A549 (cell line): ENCODE data around the gene TBC1D1. TPM values are rescaled to one million over a fixed set of nuclear protein-coding genes. Genes with fewer than 3 reads are reported as not detected.

Experiments used
- ATAC-seq, 2 experiments: fragments of 200-7000 bp in 1 of 2; fragments of >200 bp in 1 of 2; cut with Nextera tagmentation in 1 of 2; cut with Tn5 transposase in 1 of 2; 3 replicates each; pipeline versions ENCODE4 v1.8.0 to v1.9.1; 2018 to 2020; ENCODE audit warnings: mild to moderate bottlenecking in 1 of 2, moderate library complexity in 1 of 2
- CTCF ChIA-PET: fragments of 300-600 bp; sonication (Branson Sonifier 250); formaldehyde crosslinking; extraction: SDS; loops from one replicate; lab custom pipeline; 2021; ENCODE audit warnings: antibody characterized with exemption, inconsistent platforms; lab: Yijun Ruan, JAX
- POLR2A ChIA-PET: fragments of 350-600 bp; formaldehyde crosslinking; extraction: SDS; loops from one replicate; lab custom pipeline; 2021; ENCODE audit warnings: antibody characterized with exemption, inconsistent platforms; lab: Yijun Ruan, JAX
- DNase-seq, 2 experiments: peaks; one replicate each; pipeline versions ENCODE4 v3.0.0 to v3.0.0-alpha.2; 2011 to 2016; ENCODE audit warnings: low read depth in 1 of 2, low spot score in 1 of 2
- FAIRE-seq: peaks from 2 replicates; lab custom pipeline; 2011; peaks lifted over from hg19 to GRCh38; lab: Jason Lieb, UNC
- H3K27ac ChIP-seq, 2 experiments: fragments of >200 bp; sonication (Bioruptor Twin); formaldehyde crosslinking; 3 replicates each; pipeline ENCODE4 v1.5.1; 2016 to 2017
- H3K4me1 ChIP-seq: fragments of >200 bp; sonication (Bioruptor Twin); formaldehyde crosslinking; 3 replicates; pipeline ENCODE4 v1.6.1; 2016
- H3K4me2 ChIP-seq: fragments of >200 bp; sonication (Bioruptor Twin); formaldehyde crosslinking; 3 replicates; pipeline ENCODE4 v1.6.1; 2016
- H3K4me3 ChIP-seq: fragments of >200 bp; sonication (Bioruptor Twin); formaldehyde crosslinking; 3 replicates; pipeline ENCODE4 v1.5.1; 2016
- H3K9me3 ChIP-seq: fragments of >200 bp; sonication (Bioruptor Twin); formaldehyde crosslinking; 3 replicates; pipeline ENCODE4 v1.6.1; 2016
- ATOH8 ChIP-seq: fragments of 250-450 bp; sonication (Bioruptor Pico); IDR thresholded peaks from 2 replicates; pipeline ENCODE4 v1.5.0; 2020; ENCODE audit warnings: low read depth, mild to moderate bottlenecking, moderate library complexity
- CTCF ChIP-seq: fragments of >200 bp; sonication (Bioruptor Twin); formaldehyde crosslinking; IDR thresholded peaks from 3 replicates; pipeline ENCODE4 v1.5.1; 2016
- EHF ChIP-seq: fragments of 250-450 bp; sonication (Bioruptor Pico); IDR thresholded peaks from 2 replicates; pipeline ENCODE4 v1.5.0; 2020; ENCODE audit warnings: mild to moderate bottlenecking
- FOSB ChIP-seq: fragments of 250-450 bp; sonication (Bioruptor Pico); IDR thresholded peaks from 2 replicates; pipeline ENCODE4 v1.5.0; 2020; ENCODE audit warnings: mild to moderate bottlenecking, moderate library complexity
- JUN ChIP-seq, 2 experiments: fragments of >200 bp; sonication (Bioruptor Twin); formaldehyde crosslinking; IDR thresholded peaks; 2 replicates in 1 of 2; 3 replicates in 1 of 2; pipeline ENCODE4 v1.6.1; 2016 to 2017
- KDM5A ChIP-seq: fragments of 200-600 bp; sonication (generic); IDR thresholded peaks from 2 replicates; pipeline ENCODE4 v1.6.1; 2016; ENCODE audit warnings: antibody characterized with exemption, mild to moderate bottlenecking
- NFE2L2 ChIP-seq: fragments of 150-350 bp; conservative IDR thresholded peaks from 2 replicates; pipeline ENCODE4 v1.6.1; 2014; ENCODE audit warnings: low read length
- PBX3 ChIP-seq: IDR thresholded peaks from 2 replicates; pipeline ENCODE4 v1.6.1; 2012
- POLR2A ChIP-seq: IDR thresholded peaks from 2 replicates; pipeline ENCODE4 v1.6.1; 2012; ENCODE audit warnings: mild to moderate bottlenecking, low read length
- REST ChIP-seq: fragments of 200-600 bp; sonication (generic); IDR thresholded peaks from 2 replicates; pipeline ENCODE4 v1.6.1; 2016; ENCODE audit warnings: antibody characterized with exemption, mild to moderate bottlenecking, moderate library complexity
- TFCP2L1 ChIP-seq: fragments of 250-450 bp; sonication (Bioruptor Pico); IDR thresholded peaks from 2 replicates; pipeline ENCODE4 v1.5.0; 2021; ENCODE audit warnings: mild to moderate bottlenecking
- ZFP36 ChIP-seq: fragments of 450-650 bp; IDR thresholded peaks from 2 replicates; pipeline ENCODE4 v1.6.1; 2014; ENCODE audit warnings: borderline replicate concordance; ENCODE audit not compliant: partially characterized antibody
- ZSCAN20 ChIP-seq: fragments of 250-450 bp; sonication (Bioruptor Pico); IDR thresholded peaks from 2 replicates; pipeline ENCODE4 v1.8.0; 2022; ENCODE audit warnings: mild to moderate bottlenecking, moderate library complexity
- WGBS: methylation state at CpG from one replicate; pipeline ENCODE4 v1.1.6; 2017; ENCODE audit errors: missing lambda C conversion rate; 5-methylcytosine and 5-hydroxymethylcytosine counted together
- polyA plus RNA-seq, 4 experiments: library from polyadenylated mRNA; depleted of rRNA in 3 of 4; stranded (reverse); fragments of >200 nt; fragmentation: RNase III in 1 of 4; extraction: RNeasy Plus Mini Kit Qiagen cat#74134 plus additional on column Dnase treatment in 1 of 4; gene quantifications; 2 replicates in 3 of 4; 3 replicates in 1 of 4; pipeline ENCODE4 v1.2.3, GENCODE V29; 2011 to 2017

TBC1D1 gene
- polyA plus RNA-seq, 2 of the 4 experiments (the other 2 are of a cell fraction): 26.5 to 28.5 TPM

- TF ChIP-seq EHF (CRISPR knock-in tag) (no peak), REST (no peak), PBX3 (no peak), ZSCAN20 (CRISPR knock-in tag) (no peak), FOSB (CRISPR knock-in tag) (no peak), TFCP2L1 (CRISPR knock-in tag) (no peak), NFE2L2 (no peak), JUN (IDR thresholded peaks at IDR 0.05) (no peak), ATOH8 (no peak)
- TF ChIP-seq, all 56 proteins: peak for 0
Measured at GRCh38 chr4:38141808-38142500, 251.1 kb downstream of the TBC1D1 start (continued).

- DNase-seq (no peak), FAIRE-seq (no peak), ATAC-seq (no peak)
- WGBS: 57% methylated on average over 1 of the region's 1 CpG
- Histone ChIP-seq H3K4me3 (no peak overlapping the region), H3K9me3 (no peaks in the 10 kb centered on the region), H3K4me2 (no peak overlapping the region), H3K4me1 (no peaks in the 10 kb centered on the region)
- POLR2A ChIA-PET: no interaction called here
- no peak for TF ChIP-seq ZFP36
- TF ChIP-seq REST: no peak
- no peak for TF ChIP-seq POLR2A
- no peak for TF ChIP-seq CTCF
- no peak for TF ChIP-seq KDM5A
- no peak for TF ChIP-seq JUN (IDR thresholded peaks at IDR 0.05)
- TF ChIP-seq, all 56 proteins: peak for 0
- CTCF ChIA-PET: interaction anchor here (1.1 to 1.3 kb wide), 2 partner anchors 36 kb away, joined by 4 read pairs; no protein-coding TSS in a partner anchor
- H3K27ac ChIP-seq: no peak overlapping the region
Measured at GRCh38 chr4:38144031-38144430, 253.1 kb downstream of the TBC1D1 start.
